ENCODE data around the gene RUNX3. TPM values are rescaled to one million over a fixed set of nuclear protein-coding genes. Genes with fewer than 3 reads are reported as not detected.

RUNX3 gene
- total RNA-seq, 1 experiment from 2014 or later, result 1.5 TPM

DNA sequence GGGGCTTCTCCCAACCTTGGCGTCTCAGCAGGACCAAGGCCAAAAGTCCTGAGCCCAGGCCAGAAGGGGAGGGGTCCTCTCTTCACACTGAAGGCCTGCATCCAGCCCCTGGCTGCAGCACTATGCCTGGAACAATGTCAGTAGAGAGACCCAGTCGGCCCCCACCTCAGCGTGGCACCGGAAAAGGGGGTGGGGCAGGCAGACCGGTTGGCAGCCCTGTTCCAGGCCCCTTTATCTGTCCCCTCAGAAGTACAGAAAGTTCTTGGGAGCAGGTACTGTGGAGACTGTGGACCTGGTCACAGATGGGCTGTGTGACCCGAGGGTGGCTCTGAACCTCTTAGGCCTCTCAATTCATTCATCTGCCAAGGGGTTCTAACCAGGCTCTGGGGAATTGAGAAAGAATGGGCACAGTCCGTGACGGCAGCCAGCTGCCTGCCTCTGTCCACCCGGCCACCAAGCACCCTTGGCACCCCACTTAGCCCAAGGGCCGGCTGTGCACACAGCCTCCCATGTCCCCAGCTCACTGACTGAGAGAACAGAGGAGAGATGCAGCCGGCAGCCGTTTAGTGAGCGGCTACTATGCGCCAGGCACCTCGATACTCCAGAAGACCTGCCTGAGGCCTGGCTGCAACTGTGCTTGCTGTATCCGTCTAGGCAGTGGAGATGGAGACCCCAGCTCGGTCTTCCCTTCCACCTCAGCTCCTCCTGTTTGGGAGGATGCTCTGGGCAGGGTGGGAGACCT lies 23.9 kb downstream of the RUNX3 start:
- Mint-ChIP-seq H3K4me3 (no peak overlapping the region), H3K9me3 (no peaks in the 10 kb centered on the region)

GRCh38 chr1:24905355-24905978 lies 24.6 kb downstream of the RUNX3 start:
- H3K4me3 Mint-ChIP-seq, result no peak overlapping the region
- DNase-seq (ENCODE audit: low spot score) (no peak), ATAC-seq (no peak)
- no peak for TF ChIP-seq SP1 (CRISPR knock-in tag; conservative IDR thresholded peaks at IDR 0.05)
- TF ChIP-seq STAT6 (CRISPR knock-in tag; conservative IDR thresholded peaks at IDR 0.05; ENCODE audit: low read depth), result no peak
- ChIA-PET POLR2A (no interaction called here), CTCF (interaction anchor here (1.6 kb wide), 1 partner anchor 217 kb away, joined by 3 read pairs; no protein-coding TSS in a partner anchor)
- no peaks in the 10 kb centered on the region for H3K9me3 Mint-ChIP-seq
- no peak overlapping the region for H3K27ac Mint-ChIP-seq
- H3K4me1 Mint-ChIP-seq, result peaks cover 14% of the 10 kb centered on the region
- no peaks in the 10 kb centered on the region for H3K36me3 Mint-ChIP-seq
- no peaks in the 10 kb centered on the region for H3K27me3 Mint-ChIP-seq (ENCODE audit: low read depth)

More for the DNA sequence above, 23.9 kb downstream of the RUNX3 start:
- Mint-ChIP-seq H3K27me3 (ENCODE audit: low read depth) (no peaks in the 10 kb centered on the region), H3K27ac (no peak overlapping the region), H3K36me3 (no peaks in the 10 kb centered on the region), H3K4me1 (peaks cover 10% of the 10 kb centered on the region)
- POLR2A ChIA-PET, result no interaction called here
- DNase-seq (ENCODE audit: low spot score) (no peak), ATAC-seq (no peak)
- TF ChIP-seq RELA (CRISPR knock-in tag; IDR thresholded peaks at IDR 0.05; ENCODE audit: borderline replicate concordance) (no peak), GABPB1 (CRISPR knock-in tag; IDR thresholded peaks at IDR 0.05) (no peak), NR1H2 (CRISPR knock-in tag; IDR thresholded peaks at IDR 0.05) (no peak), ZNF219 (CRISPR knock-in tag; IDR thresholded peaks at IDR 0.05; ENCODE audit: borderline replicate concordance) (no peak), ZBTB43 (CRISPR knock-in tag; IDR thresholded peaks at IDR 0.05) (no peak), ZNF532 (CRISPR knock-in tag; IDR thresholded peaks at IDR 0.05; ENCODE audit: borderline replicate concordance) (no peak)
- TF ChIP-seq, protein P1, sequence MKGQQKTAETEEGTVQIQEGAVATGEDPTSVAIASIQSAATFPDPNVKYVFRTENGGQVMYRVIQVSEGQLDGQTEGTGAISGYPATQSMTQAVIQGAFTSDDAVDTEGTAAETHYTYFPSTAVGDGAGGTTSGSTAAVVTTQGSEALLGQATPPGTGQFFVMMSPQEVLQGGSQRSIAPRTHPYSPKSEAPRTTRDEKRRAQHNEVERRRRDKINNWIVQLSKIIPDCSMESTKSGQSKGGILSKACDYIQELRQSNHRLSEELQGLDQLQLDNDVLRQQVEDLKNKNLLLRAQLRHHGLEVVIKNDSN (CRISPR knock-in tag; IDR thresholded peaks at IDR 0.05), result no peak
- TF ChIP-seq, protein P2, sequence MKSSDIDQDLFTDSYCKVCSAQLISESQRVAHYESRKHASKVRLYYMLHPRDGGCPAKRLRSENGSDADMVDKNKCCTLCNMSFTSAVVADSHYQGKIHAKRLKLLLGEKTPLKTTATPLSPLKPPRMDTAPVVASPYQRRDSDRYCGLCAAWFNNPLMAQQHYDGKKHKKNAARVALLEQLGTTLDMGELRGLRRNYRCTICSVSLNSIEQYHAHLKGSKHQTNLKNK (CRISPR knock-in tag; IDR thresholded peaks at IDR 0.05), result no peak
- CTCF ChIA-PET, result interaction anchor here (0.6 to 1.6 kb wide), 4 partner anchors 8 to 293 kb away, joined by 3 to 5 read pairs (median 4); no protein-coding TSS in a partner anchor

Measured in WTC11 (cell line).